Transverse colon (tissue), 4 donors: ENCODE measurements around the gene KAT6B. TPM values are rescaled to one million over a fixed set of nuclear protein-coding genes. Genes with fewer than 3 reads are reported as not detected.

Source experiments
- DNase-seq: peaks from one replicate; pipeline ENCODE4 v3.0.0-alpha.2; 2019
- H3K27ac ChIP-seq, 4 donors: fragments of 200-600 bp; sonication (generic); 2 replicates each; pipeline ENCODE4 v1.5.1; 2016 to 2018; ENCODE audit warnings: inconsistent platforms in 4 of 4
- H3K27me3 ChIP-seq: fragments of 200-600 bp; sonication (generic); 2 replicates; pipeline ENCODE4 v1.5.1; 2017; ENCODE audit warnings: inconsistent platforms
- H3K36me3 ChIP-seq, 4 donors: fragments of 200-600 bp; sonication (generic); 2 replicates each; pipeline ENCODE4 v1.5.1; 2017 to 2019; ENCODE audit warnings: inconsistent platforms in 4 of 4
- H3K4me1 ChIP-seq, 4 donors: fragments of 200-600 bp; sonication (generic); 2 replicates each; pipeline ENCODE4 v1.5.1; 2017 to 2020; ENCODE audit warnings: inconsistent platforms in 4 of 4
- H3K4me3 ChIP-seq, 4 donors: fragments of 200-600 bp; sonication (generic); 1 replicate in 1 of 4; 2 replicates in 3 of 4; pipeline versions ENCODE4 v1.5.1 to v1.6.1; 2017 to 2019; ENCODE audit warnings: inconsistent platforms in 4 of 4
- H3K9me3 ChIP-seq, 2 donors: fragments of 200-600 bp; sonication (generic); 2 replicates each; pipeline ENCODE4 v1.5.1; 2017 to 2019; ENCODE audit warnings: inconsistent platforms in 2 of 2
- CTCF ChIP-seq, 5 experiments: fragments of 200-600 bp in 3 of 5; fragments of 450-650 bp in 2 of 5; sonication (generic) in 3 of 5; IDR thresholded peaks; 1 replicate in 2 of 5; 2 replicates in 3 of 5; pipeline ENCODE4 v1.5.1; 2016 to 2017; ENCODE audit warnings: antibody characterized with exemption in 5 of 5, inconsistent platforms in 3 of 5, mild to moderate bottlenecking in 2 of 5, moderate library complexity in 1 of 5
- EP300 ChIP-seq: sonication (generic); formaldehyde crosslinking; IDR thresholded peaks from one replicate; pipeline ENCODE4 v1.6.1; 2017; ENCODE audit warnings: antibody characterized with exemption, low read depth
- POLR2A ChIP-seq: fragments of 450-650 bp; IDR thresholded peaks from one replicate; pipeline ENCODE4 v1.6.1; 2016; ENCODE audit warnings: antibody characterized with exemption, mild to moderate bottlenecking, moderate library complexity
- POLR2AphosphoS5 ChIP-seq, 3 donors: sonication (generic); formaldehyde crosslinking; IDR thresholded peaks; one replicate each; pipeline ENCODE4 v1.6.1; 2016; ENCODE audit warnings: antibody characterized with exemption in 3 of 3
- WGBS, 2 donors: methylation state at CpG; one replicate each; pipeline ENCODE4 v1.1.5; 2018; ENCODE audit warnings: low coverage in 1 of 2; 5-methylcytosine and 5-hydroxymethylcytosine counted together
- in situ Hi-C, 4 donors: fragments of 200-750 bp; cut with MboI; loops; one replicate each; pipeline versions ENCODE4 v1.15.0 to v1.15.1; 2017; ENCODE audit warnings: low sequenced_read_pairs in 3 of 4, low pct_ligation_motif_present in 1 of 4, low pct_unique_long_range_greater_than_20kb in 1 of 4
- intact Hi-C: fragments of 100-400 bp; cut with DNase I; formaldehyde crosslinking; loops from one replicate; pipeline ENCODE4 v1.15.1; 2023; ENCODE audit warnings: low total_unique reads
- total RNA-seq, 4 donors: library from RNA; depleted of rRNA; stranded (reverse); fragments of >200 nt; gene quantifications; one replicate each; pipeline ENCODE4 v1.1.0, GENCODE V29; 2016

KAT6B gene
- total RNA-seq, 4 donors from 2014 or later: 27.3 to 67.0 (median 54.9) TPM

GRCh38 chr10:74921744-74922143 lies 95.3 kb downstream of the KAT6B start:
- Histone ChIP-seq H3K27ac (no peak overlapping the region), H3K27me3 (no peaks in the 10 kb centered on the region), H3K9me3 (no peaks in the 10 kb centered on the region), H3K4me1 (peaks cover 12 to 51% (median 43%) of the 10 kb centered on the region in 4 donors), H3K36me3 (no peaks in the 10 kb centered on the region), H3K4me3 (no peak overlapping the region)
- no peak for TF ChIP-seq CTCF (IDR thresholded peaks at IDR 0.05)
- no peak for DNase-seq
- 74% methylated on average over 2 of the region's 2 CpGs; no CpG with 5 or more reads in 1 of the 2 donors for WGBS, 2 donors
- in situ Hi-C loops: no loop called here
- intact Hi-C loops: no loop called here

- intact Hi-C loops: no loop called here
- TF ChIP-seq POLR2AphosphoS5 (IDR thresholded peaks at IDR 0.05): no peak
- no peak for TF ChIP-seq EP300
- TF ChIP-seq CTCF (IDR thresholded peaks at IDR 0.05): no peak
- no peak for TF ChIP-seq POLR2A
- in situ Hi-C loops: no loop called here
- Histone ChIP-seq H3K27me3 (no peaks in the 10 kb centered on the region), H3K36me3 (no peaks in the 10 kb centered on the region), H3K4me3 (no peak overlapping the region), H3K9me3 (no peaks in the 10 kb centered on the region), H3K4me1 (peaks cover 12 to 63% (median 52%) of the 10 kb centered on the region in 4 donors), H3K27ac (peak overlapping the region; percentile 71 to 78 (median 72))
- WGBS, 2 donors: 69 to 90% methylated on average over 1 of the region's 1 CpG
- DNase-seq: no peak
These were observed 96.5 kb downstream of the KAT6B start for GRCh38 chr10:74922921-74923320.

GRCh38 chr10:74923556-74923955 lies 97.2 kb downstream of the KAT6B start:
- H3K9me3 ChIP-seq: no peaks in the 10 kb centered on the region
- peak overlapping the region; percentile 71 to 78 (median 72) for H3K27ac ChIP-seq
- no peaks in the 10 kb centered on the region for H3K36me3 ChIP-seq
- WGBS, 2 donors: 59 to 68% methylated on average over 4 of the region's 4 CpGs
- DNase-seq: no peak
- TF ChIP-seq EP300 (no peak), POLR2A (no peak), CTCF (IDR thresholded peaks at IDR 0.05) (no peak), POLR2AphosphoS5 (IDR thresholded peaks at IDR 0.05) (no peak)
- H3K4me1 ChIP-seq: peaks cover 12 to 70% (median 53%) of the 10 kb centered on the region in 4 donors
- H3K27me3 ChIP-seq: no peaks in the 10 kb centered on the region
- intact Hi-C loops (no loop called here), in situ Hi-C loops (no loop called here)
- no peak overlapping the region for H3K4me3 ChIP-seq

- no peak overlapping the region for H3K4me3 ChIP-seq
- intact Hi-C loops: no loop called here
- no peaks in the 10 kb centered on the region for H3K36me3 ChIP-seq
- no peaks in the 10 kb centered on the region for H3K27me3 ChIP-seq
- TF ChIP-seq CTCF (IDR thresholded peaks at IDR 0.05) (no peak), POLR2A (no peak), POLR2AphosphoS5 (IDR thresholded peaks at IDR 0.05) (peak; percentile 22 to 80 (median 68)), EP300 (no peak)
- 40 to 47% methylated on average over 5 of the region's 5 CpGs for WGBS, 2 donors
- H3K27ac ChIP-seq: peak overlapping the region; percentile 71 to 78 (median 72)
- in situ Hi-C loops: no loop called here
- H3K9me3 ChIP-seq: no peaks in the 10 kb centered on the region
- no peak for DNase-seq
- H3K4me1 ChIP-seq: peaks cover 12 to 76% (median 55%) of the 10 kb centered on the region in 4 donors
These were observed 98.0 kb downstream of the KAT6B start for GRCh38 chr10:74924251-74924963.
